ENCODE data around the gene DYNC2H1.

GRCh38 chr11:103202048-103202651, 92.9 kb downstream of the DYNC2H1 start:
- TF ChIP-seq POLR2AphosphoS5 (IDR thresholded peaks at IDR 0.05), result no peak
- peak in 1 of 3 donors; percentile 26 for TF ChIP-seq CTCF (IDR thresholded peaks at IDR 0.05)
